CD4-positive, alpha-beta T cell treated with Interferon gamma for 1 hour (primary cell): ENCODE measurements around the gene PDIA5.

Experiments
- DNase-seq: peaks from one replicate; pipeline ENCODE4 v3.0.0-alpha.2; 2020

PDIA5 gene

GRCh38 chr3:123188058-123188457 lies 121.2 kb downstream of the PDIA5 start:
- no peak for DNase-seq

DNA sequence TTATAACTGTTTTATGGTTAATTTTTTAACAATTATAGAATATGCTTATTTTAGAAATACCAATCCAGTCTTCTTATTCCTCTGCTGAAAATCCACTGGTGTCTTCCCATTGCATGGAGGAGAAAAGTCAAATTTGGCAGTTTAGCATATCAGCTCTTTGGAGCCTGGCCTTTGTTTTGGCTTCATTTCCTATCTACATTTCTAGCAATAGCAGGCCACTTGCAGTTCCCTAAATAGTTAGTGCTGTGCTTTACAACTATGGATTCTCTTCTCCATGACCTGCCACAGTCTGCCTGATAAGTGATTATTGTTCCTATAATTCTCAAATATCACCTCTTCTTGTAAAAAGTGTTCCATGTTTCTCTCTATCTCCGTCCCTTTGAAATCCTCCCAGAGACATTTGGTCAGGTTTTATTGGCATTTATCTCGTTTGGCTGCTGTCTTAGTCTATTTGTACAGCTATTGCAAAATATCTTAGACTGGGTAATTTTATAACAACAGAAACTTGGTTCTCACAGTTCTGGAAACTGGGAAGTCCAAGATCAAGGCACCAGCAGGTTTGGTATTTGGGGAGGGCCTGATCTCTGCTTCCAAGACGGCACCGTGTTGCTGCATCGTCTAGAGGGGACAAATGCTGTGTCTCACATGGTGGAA lies 126.8 kb downstream of the PDIA5 start:
- DNase-seq, result no peak

DNA sequence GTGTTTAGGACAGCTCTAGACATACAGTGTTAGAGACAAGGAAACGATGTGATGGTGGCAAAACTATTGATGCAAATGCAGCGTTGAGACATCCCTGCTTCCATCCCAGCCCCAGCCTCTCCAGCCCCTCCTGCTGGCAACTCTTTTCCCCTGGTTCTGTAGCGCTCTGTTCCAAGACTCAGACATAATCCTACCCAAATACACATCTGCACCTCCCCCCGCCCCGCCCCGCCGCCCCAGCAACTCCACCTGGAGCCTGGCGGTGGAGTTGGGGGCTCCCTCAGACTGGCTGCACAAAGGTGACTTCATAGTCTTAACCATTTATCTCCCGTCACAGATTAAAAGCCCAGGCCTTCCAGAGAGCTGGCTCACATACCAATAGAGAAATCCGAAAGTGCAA lies 127.7 kb downstream of the PDIA5 start:
- DNase-seq, result no peak

- no peak for DNase-seq
Observed at GRCh38 chr3:123198372-123198771, 131.5 kb downstream of the PDIA5 start.

DNA sequence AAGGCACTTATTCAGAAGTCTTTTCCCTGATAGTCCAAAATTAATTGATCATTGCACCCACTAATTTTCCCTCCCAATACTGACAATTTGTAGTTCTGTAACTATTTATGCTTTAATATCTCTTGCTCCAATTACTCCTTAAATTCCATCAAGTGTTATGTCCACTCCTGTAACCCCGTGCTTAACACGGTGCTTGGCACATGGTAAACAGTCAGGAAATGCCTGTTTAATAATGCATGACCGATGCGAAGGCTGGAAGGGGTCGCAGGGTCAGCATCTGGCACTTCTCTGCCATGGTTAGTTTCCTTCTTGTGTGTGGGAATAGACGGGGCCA lies 134.4 kb downstream of the PDIA5 start:
- DNase-seq, result no peak

DNA sequence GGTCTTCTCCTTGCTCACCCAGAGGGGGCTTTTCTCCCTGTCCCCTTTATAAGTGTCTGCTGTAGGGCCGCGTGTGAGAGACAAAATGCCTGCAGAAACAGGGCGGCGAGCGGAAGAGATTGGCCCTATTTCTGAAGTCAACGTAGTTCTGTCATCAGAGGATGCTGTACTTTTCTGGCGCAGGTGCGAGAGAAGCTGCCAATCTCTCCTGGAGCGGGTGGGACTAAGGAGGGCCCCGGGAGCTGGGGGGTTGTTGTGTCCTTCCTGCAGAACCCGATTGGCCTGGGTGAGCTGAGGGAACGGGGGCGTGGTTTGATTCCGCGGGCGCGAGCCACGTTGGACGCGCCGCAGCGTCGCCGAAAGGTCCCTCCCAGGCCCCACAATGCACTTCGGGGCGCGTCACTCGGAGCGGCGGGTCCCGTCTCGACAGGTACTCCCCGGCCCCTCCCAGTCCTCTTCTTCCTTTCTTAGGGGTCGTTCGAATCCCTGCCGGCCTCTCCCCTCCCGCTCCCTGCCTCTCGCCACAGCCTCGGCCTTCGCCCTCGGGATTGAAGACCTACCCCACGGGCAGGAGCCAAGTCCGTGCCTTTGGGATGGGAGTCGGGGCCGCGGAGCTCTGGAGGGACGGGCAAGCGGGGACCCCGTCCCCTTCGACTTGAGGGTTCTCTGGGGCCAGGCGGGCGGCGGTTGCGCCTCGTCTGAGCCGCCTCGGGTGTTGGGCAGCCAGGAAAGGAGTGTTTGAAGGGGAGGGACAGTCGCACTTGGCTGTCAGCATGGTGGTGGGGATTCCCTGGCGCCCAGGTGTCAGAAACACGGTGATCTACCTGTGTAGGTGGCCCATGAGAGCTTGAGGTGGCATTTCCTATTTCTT lies 135.0 kb downstream of the PDIA5 start, which contains the start of gene SEC22A:
Gene SEC22A (plus strand): TSS at position 387 of the 871 bp plus-strand sequence. CDS start 7,275 bp downstream, outside the sequence.
- DNase-seq, result peak; percentile 96

DNA sequence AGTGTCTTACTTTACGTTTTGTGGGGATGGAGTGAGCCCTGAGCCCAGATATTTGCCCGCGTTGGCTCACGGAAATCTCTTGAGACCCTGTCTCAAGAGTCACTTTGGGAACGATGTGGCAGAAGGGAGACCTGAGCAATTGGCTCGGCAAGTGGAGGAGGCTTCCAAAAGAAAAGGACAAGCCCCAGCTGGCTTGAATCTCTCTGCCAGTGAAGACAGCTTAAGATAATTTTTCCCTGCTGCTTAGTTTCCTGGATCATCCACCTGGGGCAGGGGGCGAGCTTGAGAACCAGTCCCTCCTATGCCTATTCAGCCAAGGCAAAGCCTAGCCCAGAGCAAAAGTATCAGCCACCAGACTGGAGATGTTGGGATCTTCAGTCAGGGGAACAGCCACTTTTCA lies 135.6 kb downstream of the PDIA5 start:
- DNase-seq, result no peak
